ENCODE results near the gene BICD2.

BICD2 gene

DNA sequence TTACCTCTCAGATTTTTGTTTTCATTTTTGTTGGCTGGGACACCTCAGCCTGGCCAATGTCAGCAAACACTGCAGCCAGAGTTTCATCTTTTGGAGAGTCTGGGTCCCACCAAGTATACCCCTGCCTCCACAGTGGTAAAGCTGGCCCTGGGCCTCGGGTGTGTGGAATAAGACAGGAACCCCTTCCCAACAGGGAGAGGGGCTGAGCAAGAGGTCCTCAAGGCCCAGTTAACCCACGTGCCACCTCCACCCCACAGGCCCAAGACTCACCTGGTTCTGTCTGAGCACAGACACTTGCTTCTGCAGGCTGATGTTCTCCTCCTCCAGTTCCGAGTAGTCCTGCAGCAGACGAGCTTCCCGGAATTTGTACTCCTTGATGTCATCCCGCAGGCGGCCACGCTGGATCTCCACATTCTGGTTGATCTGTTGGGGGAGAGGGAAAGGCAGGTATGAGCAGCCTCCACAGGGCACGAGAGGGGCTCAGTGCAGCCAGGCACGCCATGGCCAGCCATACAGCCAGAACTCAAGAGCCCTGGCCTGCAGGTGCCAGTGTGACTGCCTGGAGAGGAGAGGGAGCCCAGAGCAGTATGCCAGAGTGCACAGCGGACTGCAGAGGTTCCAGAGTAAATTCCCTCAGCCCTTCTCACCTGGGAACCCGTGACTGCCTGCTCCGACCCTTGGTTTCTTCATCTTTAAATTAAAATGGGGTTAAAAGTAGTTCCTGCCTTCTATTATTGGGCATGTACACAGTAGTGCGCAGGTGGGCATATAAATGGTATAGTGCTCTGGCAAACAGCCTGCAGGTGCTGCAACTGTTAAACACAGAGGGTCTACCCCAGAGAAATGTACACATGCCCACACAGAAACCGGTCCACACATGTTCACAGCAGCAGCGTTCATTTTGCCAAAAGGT is 42.0 kb downstream of the BICD2 start:
- no peaks in the 10 kb centered on the region for H3K9me3 ChIP-seq (ENCODE audit: insufficient read depth, low read length, severe bottlenecking)
- peaks cover 21% of the 10 kb centered on the region; the same call in 1 of the 2 replicates for H3K79me2 ChIP-seq (ENCODE audit: insufficient read depth, low read length)
- H3K27me3 ChIP-seq (ENCODE audit: insufficient read depth, low read length, poor library complexity), result no peaks in the 10 kb centered on the region
- peaks cover 57% of the 10 kb centered on the region for H4K20me1 ChIP-seq (ENCODE audit: insufficient read depth, low read length)
- H3K4me1 ChIP-seq (ENCODE audit: insufficient read depth, low read length), result no peaks in the 10 kb centered on the region
- TF ChIP-seq EZH2 (IDR thresholded peaks at IDR 0.05; ENCODE audit: borderline replicate concordance, low read depth, low read length, severe bottlenecking) (no peak), CTCF (IDR thresholded peaks at IDR 0.05; ENCODE audit: borderline replicate concordance, extremely low read depth, low read length, poor library complexity, severe bottlenecking) (no peak)
- no peak overlapping the region for H3K4me3 ChIP-seq (ENCODE audit: low read depth in 1 of 2, low read length in 2 of 2)
- DNase-seq, result no peak
- no peak for ATAC-seq (ENCODE audit: insufficient read depth, low read depth)
- H2AFZ ChIP-seq (ENCODE audit: low read depth, low read length), result no peak overlapping the region
- no peak overlapping the region for H3K27ac ChIP-seq (ENCODE audit: low read length)
- no peak overlapping the region for H3K4me2 ChIP-seq (ENCODE audit: insufficient read depth, low read length)
- peaks cover 89% of the 10 kb centered on the region for H3K36me3 ChIP-seq (ENCODE audit: insufficient read depth, low read length)
- no peak overlapping the region for H3K9ac ChIP-seq (ENCODE audit: low read depth, low read length)

DNA sequence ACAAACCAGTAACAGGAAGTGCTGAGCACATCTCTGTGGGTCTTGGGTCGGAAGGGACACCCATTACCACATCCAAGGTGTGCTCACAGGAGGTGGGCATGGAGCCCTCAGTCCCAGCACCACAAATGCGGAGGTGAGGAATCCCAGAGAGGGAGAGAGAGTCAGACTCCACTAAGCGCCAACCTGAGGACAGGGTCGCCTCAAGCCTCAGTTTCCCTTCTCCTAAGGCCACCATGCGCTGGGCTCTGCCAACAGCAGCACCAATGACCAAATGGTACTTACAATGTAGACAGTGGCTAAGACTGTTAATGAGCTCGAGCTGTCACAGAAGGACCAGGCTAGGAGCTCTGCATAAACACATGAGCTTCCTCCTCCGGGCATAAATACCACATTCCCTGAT is 43.1 kb downstream of the BICD2 start:
- no peak overlapping the region for H3K4me3 ChIP-seq (ENCODE audit: low read depth in 1 of 2, low read length in 2 of 2)
- peaks cover 52% of the 10 kb centered on the region for H4K20me1 ChIP-seq (ENCODE audit: insufficient read depth, low read length)
- TF ChIP-seq EZH2 (IDR thresholded peaks at IDR 0.05; ENCODE audit: borderline replicate concordance, low read depth, low read length, severe bottlenecking) (no peak), CTCF (IDR thresholded peaks at IDR 0.05; ENCODE audit: borderline replicate concordance, extremely low read depth, low read length, poor library complexity, severe bottlenecking) (no peak)
- H3K36me3 ChIP-seq (ENCODE audit: insufficient read depth, low read length), result peaks cover 89% of the 10 kb centered on the region
- DNase-seq (no peak), ATAC-seq (ENCODE audit: insufficient read depth, low read depth) (no peak)
- H2AFZ ChIP-seq (ENCODE audit: low read depth, low read length), result no peak overlapping the region
- no peak overlapping the region for H3K4me2 ChIP-seq (ENCODE audit: insufficient read depth, low read length)
- H3K27me3 ChIP-seq (ENCODE audit: insufficient read depth, low read length, poor library complexity), result no peaks in the 10 kb centered on the region
- H3K9ac ChIP-seq (ENCODE audit: low read depth, low read length), result no peak overlapping the region
- no peaks in the 10 kb centered on the region for H3K9me3 ChIP-seq (ENCODE audit: insufficient read depth, low read length, severe bottlenecking)
- no peak overlapping the region for H3K27ac ChIP-seq (ENCODE audit: low read length)
- peaks cover 16% of the 10 kb centered on the region; the same call in 1 of the 2 replicates for H3K79me2 ChIP-seq (ENCODE audit: insufficient read depth, low read length)
- no peaks in the 10 kb centered on the region for H3K4me1 ChIP-seq (ENCODE audit: insufficient read depth, low read length)

DNA sequence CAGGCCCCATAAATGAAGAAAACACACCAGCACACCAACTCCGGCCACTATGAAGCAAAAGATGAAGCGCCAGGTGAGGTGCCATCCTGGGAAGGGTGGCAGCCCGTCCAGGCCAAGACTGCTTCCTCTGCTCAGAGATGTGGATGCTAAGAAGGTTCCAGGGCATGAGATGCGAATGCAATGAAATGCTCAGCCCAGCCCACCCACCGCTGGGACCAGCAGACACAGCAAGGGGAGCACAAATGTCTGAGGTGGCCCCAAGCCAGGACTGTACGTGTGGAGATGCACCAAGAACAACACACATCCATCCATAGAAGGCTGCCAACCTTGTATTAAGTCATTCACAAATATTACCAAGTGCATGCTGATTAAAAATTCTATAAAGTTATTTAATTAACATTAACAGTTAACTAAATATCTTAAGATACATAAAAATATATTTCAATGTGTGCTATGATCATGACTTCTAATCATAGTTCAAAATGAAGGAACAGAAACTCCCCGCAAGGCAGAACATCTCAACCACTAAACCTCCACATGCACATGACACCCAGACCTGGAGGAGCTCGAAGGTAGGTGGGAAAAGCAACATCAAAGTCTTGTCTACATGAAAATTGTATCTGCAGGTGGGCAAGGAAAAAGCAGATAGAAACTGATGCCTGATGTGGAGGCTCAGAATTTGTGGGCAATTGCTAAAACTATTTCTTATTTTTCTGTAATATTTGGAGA is 43.7 kb downstream of the BICD2 start:
- Histone ChIP-seq H3K9me3 (ENCODE audit: insufficient read depth, low read length, severe bottlenecking) (no peaks in the 10 kb centered on the region), H2AFZ (ENCODE audit: low read depth, low read length) (no peak overlapping the region), H3K4me3 (ENCODE audit: low read depth in 1 of 2, low read length in 2 of 2) (no peak overlapping the region), H3K27me3 (ENCODE audit: insufficient read depth, low read length, poor library complexity) (no peaks in the 10 kb centered on the region), H4K20me1 (ENCODE audit: insufficient read depth, low read length) (peaks cover 50% of the 10 kb centered on the region), H3K27ac (ENCODE audit: low read length) (no peak overlapping the region), H3K36me3 (ENCODE audit: insufficient read depth, low read length) (peaks cover 89% of the 10 kb centered on the region), H3K79me2 (ENCODE audit: insufficient read depth, low read length) (peaks cover 11% of the 10 kb centered on the region; the same call in 1 of the 2 replicates), H3K4me1 (ENCODE audit: insufficient read depth, low read length) (no peaks in the 10 kb centered on the region), H3K9ac (ENCODE audit: low read depth, low read length) (no peak overlapping the region), H3K4me2 (ENCODE audit: insufficient read depth, low read length) (no peak overlapping the region)
- no peak for DNase-seq
- no peak for TF ChIP-seq CTCF (IDR thresholded peaks at IDR 0.05; ENCODE audit: borderline replicate concordance, extremely low read depth, low read length, poor library complexity, severe bottlenecking)
- no peak for TF ChIP-seq EZH2 (IDR thresholded peaks at IDR 0.05; ENCODE audit: borderline replicate concordance, low read depth, low read length, severe bottlenecking)
- ATAC-seq (ENCODE audit: insufficient read depth, low read depth), result no peak
